DOHH2 (cell line): ENCODE results near the gene IRGC.

Experiments used
- CTCF ChIP-seq: fragments of 200-600 bp; sonication (generic); IDR thresholded peaks from one replicate; pipeline ENCODE4 v1.5.1; 2014; ENCODE audit warnings: antibody characterized with exemption, mild to moderate bottlenecking, low read depth, low read length; ENCODE audit not compliant: poor library complexity, severe bottlenecking
- EZH2phosphoT487 ChIP-seq: fragments of 200-600 bp; sonication (generic); IDR thresholded peaks from 2 replicates; pipeline ENCODE4 v1.6.1; 2017; ENCODE audit warnings: borderline replicate concordance, mild to moderate bottlenecking, antibody characterized with exemption, low read length, moderate library complexity, mixed read lengths

- TF ChIP-seq EZH2phosphoT487 (no peak), CTCF (no peak)
Measured at GRCh38 chr19:43739439-43740235, 23.8 kb downstream of the IRGC start.
